ENCODE results near the gene VSX2. TPM values are rescaled to one million over a fixed set of nuclear protein-coding genes. Genes with fewer than 3 reads are reported as not detected.
"Not testable (repeated sequence)": the region's sequence is repeated elsewhere in the genome, so short reads cannot be mapped to it uniquely, and the experiment has no call there.

VSX2 gene
- total and polyA plus RNA-seq, 7 donors: not detected

DNA sequence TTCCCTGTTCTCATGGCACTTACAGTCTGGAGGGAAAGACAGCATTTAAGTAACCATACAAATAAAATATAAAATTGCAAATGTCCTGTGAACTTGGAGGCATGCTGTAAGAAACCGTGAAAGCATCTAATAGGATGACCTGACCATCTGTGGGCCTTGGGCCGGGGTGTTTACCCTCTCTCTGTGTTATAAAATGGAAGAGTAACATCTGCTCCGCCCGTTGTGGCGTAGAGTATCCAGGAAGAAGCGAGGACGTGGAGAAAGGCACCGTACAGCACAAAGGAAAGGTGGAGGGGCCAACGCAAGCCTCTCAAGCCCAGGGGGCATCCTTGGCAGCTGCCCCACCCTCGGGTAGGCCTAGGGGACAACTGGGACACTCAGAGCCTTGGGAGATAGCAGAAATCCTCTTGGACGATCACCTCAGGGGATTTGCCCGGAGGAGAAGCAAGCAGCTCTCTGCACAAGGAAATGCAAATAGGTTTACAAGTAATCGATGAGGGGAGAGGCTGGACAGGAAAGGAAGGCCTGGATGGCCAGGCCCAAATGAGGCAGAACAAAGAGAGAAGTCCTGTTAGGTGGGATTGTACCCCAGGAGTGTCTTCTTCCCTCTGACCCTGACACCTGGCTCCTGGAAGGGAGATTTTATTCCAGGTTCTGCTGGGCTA, 26.2 kb downstream of the VSX2 start:
- WGBS, 3 donors: 56 to 67% (median 67%) methylated on average over 13 of the region's 13 CpGs
- Histone ChIP-seq H3K4me3 (no peak overlapping the region), H3K36me3 (ENCODE audit: insufficient read depth in 1 of 2, low read depth in 1 of 2) (no peaks in the 10 kb centered on the region), H3K27ac (no peak overlapping the region), H3K27me3 (ENCODE audit: insufficient read depth in 3 of 3, low read length in 2 of 3) (peaks cover 0 to 5% (median 0%) of the 10 kb centered on the region in 3 donors), H3K9me3 (no peaks in the 10 kb centered on the region), H3K4me1 (no peaks in the 10 kb centered on the region)
- intact Hi-C loops (cut with DNase I): no loop called here
- DNase-seq (no peak), ATAC-seq (no peak)
- TF ChIP-seq, protein P1, sequence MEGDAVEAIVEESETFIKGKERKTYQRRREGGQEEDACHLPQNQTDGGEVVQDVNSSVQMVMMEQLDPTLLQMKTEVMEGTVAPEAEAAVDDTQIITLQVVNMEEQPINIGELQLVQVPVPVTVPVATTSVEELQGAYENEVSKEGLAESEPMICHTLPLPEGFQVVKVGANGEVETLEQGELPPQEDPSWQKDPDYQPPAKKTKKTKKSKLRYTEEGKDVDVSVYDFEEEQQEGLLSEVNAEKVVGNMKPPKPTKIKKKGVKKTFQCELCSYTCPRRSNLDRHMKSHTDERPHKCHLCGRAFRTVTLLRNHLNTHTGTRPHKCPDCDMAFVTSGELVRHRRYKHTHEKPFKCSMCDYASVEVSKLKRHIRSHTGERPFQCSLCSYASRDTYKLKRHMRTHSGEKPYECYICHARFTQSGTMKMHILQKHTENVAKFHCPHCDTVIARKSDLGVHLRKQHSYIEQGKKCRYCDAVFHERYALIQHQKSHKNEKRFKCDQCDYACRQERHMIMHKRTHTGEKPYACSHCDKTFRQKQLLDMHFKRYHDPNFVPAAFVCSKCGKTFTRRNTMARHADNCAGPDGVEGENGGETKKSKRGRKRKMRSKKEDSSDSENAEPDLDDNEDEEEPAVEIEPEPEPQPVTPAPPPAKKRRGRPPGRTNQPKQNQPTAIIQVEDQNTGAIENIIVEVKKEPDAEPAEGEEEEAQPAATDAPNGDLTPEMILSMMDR (IDR thresholded peaks at IDR 0.05): no peak

DNA sequence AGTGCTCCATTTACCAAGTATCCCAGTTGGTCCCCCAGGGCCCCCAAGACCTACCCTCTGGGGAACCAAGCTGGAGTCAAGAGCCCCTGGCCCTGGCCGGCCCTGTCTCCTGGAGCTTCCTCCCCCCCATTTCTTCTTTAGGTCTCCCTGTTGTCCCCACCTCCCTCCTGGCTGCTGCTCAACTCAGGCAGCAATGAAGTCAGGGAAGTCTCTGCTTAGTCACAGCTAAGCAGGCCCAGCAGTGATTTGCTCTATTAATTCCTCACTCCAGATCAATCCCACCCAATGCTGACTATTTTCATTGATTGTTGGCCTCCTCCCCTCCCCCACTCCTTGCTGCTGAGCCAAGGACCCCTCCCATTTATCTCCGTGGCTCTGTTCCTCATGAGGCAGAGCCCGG, 28.3 kb downstream of the VSX2 start:
- Histone ChIP-seq H3K27ac (no peak overlapping the region), H3K36me3 (ENCODE audit: insufficient read depth in 1 of 2, low read depth in 1 of 2) (no peaks in the 10 kb centered on the region), H3K4me3 (no peak overlapping the region), H3K9me3 (no peaks in the 10 kb centered on the region), H3K27me3 (ENCODE audit: insufficient read depth in 3 of 3, low read length in 2 of 3) (peaks cover 0 to 5% (median 0%) of the 10 kb centered on the region in 3 donors), H3K4me1 (no peaks in the 10 kb centered on the region)
- intact Hi-C loops (cut with DNase I): no loop called here
- ATAC-seq: no peak
- TF ChIP-seq, protein P1 (IDR thresholded peaks at IDR 0.05): no peak
- DNase-seq: no peak
- WGBS, 3 donors: 50 to 67% (median 53%) methylated on average over 3 of the region's 3 CpGs

- 55 to 66% (median 55%) methylated on average over 14 of the region's 14 CpGs for whole genome bisulfite sequencing, 3 donors
- ATAC-seq; DNase-seq; H3K4me1 ChIP-seq; H3K27me3 ChIP-seq (ENCODE audit: insufficient read depth in 3 of 3, low read length in 2 of 3); H3K9me3 ChIP-seq; intact Hi-C loops (cut with DNase I); H3K4me3 ChIP-seq; H3K36me3 ChIP-seq (ENCODE audit: insufficient read depth in 1 of 2, low read depth in 1 of 2); H3K27ac ChIP-seq: not testable (repeated sequence)
Measured at GRCh38 chr14:74270382-74271177, 31.3 kb downstream of the VSX2 start.

DNA sequence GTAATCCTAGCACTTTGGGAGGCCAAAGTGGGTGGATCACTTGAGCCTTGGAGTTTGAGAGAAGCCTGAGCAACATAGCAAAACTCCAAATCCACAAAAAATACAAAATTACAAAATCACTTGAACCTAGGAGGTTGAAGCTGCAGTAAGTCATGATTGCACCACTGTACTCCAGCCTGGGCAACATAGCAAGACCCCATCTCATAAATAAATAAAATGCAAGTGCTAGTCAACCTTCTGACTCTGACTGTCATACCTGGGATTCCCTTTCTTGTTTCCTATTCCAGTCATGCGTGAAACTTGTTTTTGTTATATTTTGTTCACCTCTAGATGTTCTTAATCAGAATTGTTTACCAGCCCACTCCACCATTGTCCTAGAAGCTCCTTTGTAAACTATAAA, 32.1 kb downstream of the VSX2 start:
- Histone ChIP-seq H3K27ac (no peak overlapping the region), H3K4me3 (no peak overlapping the region), H3K4me1 (no peaks in the 10 kb centered on the region), H3K27me3 (ENCODE audit: insufficient read depth in 3 of 3, low read length in 2 of 3) (no peaks in the 10 kb centered on the region), H3K9me3 (no peaks in the 10 kb centered on the region), H3K36me3 (ENCODE audit: insufficient read depth in 1 of 2, low read depth in 1 of 2) (no peaks in the 10 kb centered on the region)
- 38 to 97% (median 94%) methylated on average over 1 of the region's 1 CpG for WGBS, 3 donors
- DNase-seq (no peak), ATAC-seq (no peak)
- TF ChIP-seq, protein P1 (IDR thresholded peaks at IDR 0.05): no peak
- intact Hi-C loops (cut with DNase I): no loop called here

DNA sequence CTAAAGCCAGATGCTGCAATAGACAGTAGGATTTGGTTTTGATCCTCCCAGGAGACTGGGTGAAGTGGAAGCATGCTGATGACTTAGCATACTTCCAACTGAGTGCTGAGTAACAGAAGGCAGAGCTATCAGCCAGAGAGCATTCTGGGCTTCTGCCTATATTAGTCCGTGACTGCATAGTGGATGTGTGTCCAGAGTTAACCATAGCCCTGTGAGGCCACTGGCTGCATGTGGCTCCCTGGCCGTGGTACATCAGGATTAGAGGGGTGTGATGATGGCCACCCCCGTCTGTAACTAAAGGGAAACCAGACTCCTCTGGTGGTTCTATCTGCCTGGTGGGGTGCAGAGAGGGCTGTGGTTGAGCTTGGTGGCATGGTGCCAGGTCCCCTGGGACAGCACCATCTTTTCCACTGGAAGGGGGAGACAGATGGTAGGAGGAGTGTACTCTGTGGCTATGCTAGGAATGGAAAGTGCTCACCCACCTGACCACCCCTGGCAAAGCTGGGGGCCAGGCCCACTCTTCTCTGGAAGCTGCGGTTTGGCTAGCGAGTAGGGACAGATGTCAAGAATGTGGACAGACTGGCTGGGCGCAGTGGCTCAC, 36.1 kb downstream of the VSX2 start:
- H3K4me3 ChIP-seq: no peak overlapping the region
- intact Hi-C loops (cut with DNase I): no loop called here
- H3K4me1 ChIP-seq: no peaks in the 10 kb centered on the region
- no peaks in the 10 kb centered on the region for H3K9me3 ChIP-seq
- no peaks in the 10 kb centered on the region for H3K36me3 ChIP-seq (ENCODE audit: insufficient read depth in 1 of 2, low read depth in 1 of 2)
- DNase-seq: no peak
- ATAC-seq: peak; percentile 41 to 75 (median 70)
- WGBS, 3 donors: 55 to 60% (median 59%) methylated on average over 6 of the region's 6 CpGs
- H3K27me3 ChIP-seq (ENCODE audit: insufficient read depth in 3 of 3, low read length in 2 of 3): no peaks in the 10 kb centered on the region
- TF ChIP-seq, protein P1 (IDR thresholded peaks at IDR 0.05): no peak
- no peak overlapping the region for H3K27ac ChIP-seq

Data from psoas muscle (tissue), 8 donors.